NOMO-1 treated with dmso at 0.1 percent for 144 hours (cell line): ENCODE results near the gene NCOA3.

ENCODE experiments used
- DNase-seq: peaks from one replicate; lab custom pipeline; 2025; ENCODE audit not compliant: unreplicated experiment; lab: John Stamatoyannopoulos, UW

The NCOA3 gene

DNA sequence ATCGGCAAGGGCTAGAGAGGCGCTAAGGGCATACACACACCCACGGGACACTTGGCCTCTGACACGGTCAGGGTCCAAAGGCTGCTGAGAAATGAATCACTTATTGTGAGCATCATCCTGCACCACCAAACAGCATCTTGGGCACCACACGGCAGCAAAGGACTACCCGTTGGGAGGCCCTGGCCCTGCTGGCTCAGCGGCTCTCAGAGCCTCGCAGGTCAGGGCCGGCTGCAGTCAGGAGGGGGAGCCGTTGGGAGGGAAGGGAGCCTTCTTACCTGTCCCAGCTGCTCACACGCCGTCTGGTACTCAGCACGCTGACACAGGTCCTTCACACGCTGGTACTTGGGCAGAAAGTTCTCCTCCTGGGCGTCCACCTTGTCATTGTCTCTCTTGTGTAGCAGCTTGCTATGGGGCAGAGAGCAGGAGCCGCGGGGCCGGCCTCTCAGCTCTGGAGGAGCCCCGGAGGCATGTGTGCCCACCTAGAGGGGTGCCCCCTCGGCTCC is 174.6 kb downstream of the NCOA3 start:
- DNase-seq = no peak

DNA sequence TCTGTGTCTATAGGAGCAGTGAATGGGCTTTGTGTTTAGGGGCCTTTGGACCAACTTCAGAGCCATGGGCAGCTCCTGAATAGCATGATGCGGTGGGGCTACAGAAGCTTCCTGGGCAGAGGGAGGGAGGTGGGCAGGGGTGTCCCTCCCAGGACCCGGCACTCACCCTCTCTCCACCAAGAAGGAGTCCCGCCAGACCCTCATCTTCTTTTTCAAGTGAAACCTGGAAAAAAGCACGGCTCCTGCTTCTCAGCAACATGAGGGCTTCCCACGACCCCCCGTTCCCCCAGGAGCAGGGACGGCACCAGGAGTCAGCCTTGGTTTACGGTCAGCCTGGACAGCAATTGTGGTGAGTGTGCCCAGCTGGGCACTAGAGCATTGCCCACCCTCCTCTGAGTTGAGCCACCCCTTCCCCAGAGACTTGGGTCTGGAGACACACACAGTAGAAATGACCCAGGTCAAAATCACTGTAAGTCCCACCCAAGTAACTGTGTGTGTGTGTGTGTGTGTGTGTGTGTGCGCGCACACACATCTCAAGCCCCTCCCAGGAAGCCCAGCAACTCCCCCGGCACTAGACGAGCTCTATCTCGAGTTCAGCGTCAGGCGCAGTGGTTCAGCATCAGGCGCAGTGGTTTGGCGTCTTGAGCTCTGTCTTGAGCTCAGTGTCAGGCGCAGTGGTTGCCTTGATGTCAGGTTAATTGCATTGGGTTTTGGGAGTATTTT is 175.4 kb downstream of the NCOA3 start:
- no peak for DNase-seq

DNA sequence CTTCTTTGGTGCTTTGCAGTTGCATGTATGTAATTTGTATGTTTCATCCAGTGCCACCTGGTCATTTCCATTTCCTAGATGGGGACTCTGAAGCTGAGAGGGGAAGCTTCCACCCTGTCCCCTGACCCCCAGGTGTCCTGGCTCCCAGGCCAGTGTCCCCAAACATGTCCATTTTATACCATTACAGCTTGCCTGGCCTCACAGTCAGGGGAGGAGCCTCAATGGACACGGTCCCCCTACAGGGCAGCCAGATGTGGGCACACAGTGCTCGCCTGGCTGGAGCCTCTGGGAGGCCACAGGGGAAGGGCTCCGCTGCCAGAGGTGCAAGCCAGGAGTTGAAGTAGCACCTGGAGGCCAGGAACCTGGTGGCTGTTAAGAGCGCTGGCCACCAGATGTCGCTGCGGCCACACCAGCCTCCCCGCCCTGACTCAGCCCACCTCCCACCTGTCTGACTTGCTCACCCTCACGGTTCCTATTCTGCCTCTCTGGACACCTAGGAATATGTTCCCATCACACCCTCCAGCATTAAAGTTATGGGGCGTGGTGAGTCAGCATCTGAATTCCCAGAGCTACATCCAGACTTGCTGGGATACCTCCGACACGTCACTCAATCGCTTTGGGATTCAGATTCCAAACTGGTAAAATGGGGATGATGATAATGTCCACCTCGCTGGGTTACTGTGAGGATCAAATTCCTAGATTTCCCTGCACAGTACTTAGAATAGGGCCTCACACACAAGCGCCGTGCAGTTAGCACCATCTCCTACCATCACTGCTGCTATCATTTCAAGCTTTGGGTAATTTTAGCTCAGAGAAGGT is 176.2 kb downstream of the NCOA3 start:
- peak; percentile 27 for DNase-seq

- no peak for DNase-seq
Observed at GRCh38 chr20:47678536-47678935, 176.8 kb downstream of the NCOA3 start.

- DNase-seq = no peak
Observed at GRCh38 chr20:47679462-47679861, 177.8 kb downstream of the NCOA3 start.

GRCh38 chr20:47680804-47681529 is 179.3 kb downstream of the NCOA3 start:
- no peak for DNase-seq

DNA sequence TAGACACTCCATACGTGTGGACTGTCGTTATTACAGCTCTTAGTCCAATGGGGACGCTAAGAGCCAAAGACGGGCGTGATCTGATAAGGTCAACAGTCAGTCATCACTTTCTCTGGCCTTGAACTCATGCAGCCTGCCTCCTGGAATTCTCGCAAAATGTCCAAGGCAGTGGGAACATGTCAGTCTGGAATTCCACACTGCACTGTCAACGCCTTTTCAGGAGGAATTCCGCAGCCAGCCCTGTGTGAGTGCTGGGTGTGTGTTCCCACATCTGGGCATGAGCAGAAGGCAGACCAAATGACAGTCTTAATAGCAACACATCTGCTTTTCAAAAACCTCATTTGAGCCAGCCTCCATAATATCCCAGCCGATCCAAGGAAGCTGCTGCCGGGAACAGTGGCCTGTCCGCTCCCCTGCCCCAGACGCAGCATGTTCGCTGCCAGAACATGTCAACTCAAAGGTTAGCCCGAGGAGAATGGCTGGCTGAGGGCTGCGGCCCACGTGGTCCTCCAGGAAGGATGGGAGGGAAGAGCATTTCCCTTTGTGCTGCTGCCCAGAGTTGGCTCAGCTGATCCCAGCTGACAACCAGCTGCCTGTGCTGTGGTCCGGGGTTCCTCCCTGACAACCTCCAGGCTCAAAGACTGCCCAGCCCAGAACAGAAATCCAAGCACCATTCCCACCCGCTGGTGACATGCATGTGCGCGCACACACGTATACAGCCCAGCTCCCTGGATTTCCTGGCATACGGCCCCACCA is 180.5 kb downstream of the NCOA3 start:
- DNase-seq = no peak

DNA sequence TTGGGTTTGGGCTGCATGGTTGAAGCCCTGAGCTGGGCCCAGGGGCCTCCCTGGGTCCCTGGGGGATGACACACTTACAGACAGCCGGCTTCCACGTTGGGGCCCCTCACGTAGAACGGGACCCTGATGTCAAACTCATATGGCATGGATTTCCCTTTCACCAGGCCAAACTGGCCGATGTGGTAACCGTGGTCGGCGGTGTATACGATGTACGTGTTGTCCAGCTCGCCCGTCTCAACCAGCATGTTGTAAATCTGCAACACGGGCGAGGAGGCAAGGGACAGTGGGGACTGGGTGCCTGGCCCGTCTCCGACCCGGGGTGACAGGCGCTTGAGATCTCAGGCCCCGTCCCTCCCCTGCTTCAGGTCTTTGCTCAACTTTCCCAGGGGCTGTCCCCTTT is 181.2 kb downstream of the NCOA3 start:
- DNase-seq = no peak

DNA sequence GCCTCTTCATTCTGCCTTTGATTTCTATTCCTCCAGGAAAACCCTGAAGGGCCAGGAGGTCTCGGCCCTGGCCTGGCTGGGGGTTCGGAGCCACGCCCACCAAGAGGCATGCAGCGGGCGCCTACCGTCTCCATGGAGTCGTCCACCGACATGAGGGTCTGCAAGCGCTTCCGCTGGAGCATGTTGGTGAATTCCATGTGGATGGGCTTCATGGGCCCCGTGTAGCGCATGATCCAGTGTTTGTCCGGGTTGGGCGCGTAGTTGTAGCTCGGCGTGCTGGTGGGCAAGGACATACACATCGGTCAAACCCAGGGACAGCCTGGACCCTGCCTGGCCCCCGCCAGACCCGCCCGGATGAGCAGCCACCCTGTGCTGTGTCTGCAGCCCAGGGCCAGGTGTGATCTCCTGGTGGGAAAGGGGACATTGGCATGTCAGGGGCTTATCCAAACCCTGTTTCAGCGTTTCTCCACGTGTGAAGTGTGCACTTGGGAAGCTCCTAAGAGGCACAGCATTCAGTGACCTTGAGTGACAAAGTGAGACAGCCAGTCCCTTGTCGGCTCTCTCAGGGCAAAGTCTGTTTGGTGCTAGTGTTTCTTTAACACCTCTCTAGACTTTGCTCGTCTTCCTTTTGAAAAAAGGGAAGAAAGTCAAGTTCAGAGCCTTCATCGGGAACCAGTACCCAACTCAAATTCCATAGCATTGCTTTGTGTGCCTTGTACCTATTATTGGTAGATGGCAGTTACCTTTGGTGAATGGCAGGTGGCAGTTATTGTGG is 182.8 kb downstream of the NCOA3 start:
- DNase-seq = no peak

DNA sequence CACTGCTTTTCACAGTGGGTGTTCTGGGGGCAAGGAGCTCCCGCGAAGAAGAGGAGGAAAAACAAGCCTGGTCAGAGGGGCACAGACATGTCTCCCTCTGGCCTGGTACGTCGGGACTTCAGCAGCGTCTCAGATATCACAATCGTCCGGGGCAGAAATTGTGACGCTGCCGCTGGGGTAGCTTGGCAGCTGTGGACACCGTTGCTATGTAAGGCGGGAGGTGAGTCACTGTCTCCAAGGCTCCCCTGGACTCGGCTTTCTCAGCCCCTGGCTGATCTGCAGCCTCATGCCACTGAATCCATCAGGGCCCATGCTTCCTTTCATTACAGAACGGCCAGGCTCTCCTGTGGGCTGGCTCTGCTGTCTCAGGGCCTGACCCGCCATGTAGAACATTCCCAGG is 184.9 kb downstream of the NCOA3 start:
- DNase-seq = no peak

- no peak for DNase-seq
Observed at GRCh38 chr20:47687095-47687987, 185.7 kb downstream of the NCOA3 start.

- DNase-seq = no peak
Observed at GRCh38 chr20:47688385-47689381, 187.0 kb downstream of the NCOA3 start.

DNA sequence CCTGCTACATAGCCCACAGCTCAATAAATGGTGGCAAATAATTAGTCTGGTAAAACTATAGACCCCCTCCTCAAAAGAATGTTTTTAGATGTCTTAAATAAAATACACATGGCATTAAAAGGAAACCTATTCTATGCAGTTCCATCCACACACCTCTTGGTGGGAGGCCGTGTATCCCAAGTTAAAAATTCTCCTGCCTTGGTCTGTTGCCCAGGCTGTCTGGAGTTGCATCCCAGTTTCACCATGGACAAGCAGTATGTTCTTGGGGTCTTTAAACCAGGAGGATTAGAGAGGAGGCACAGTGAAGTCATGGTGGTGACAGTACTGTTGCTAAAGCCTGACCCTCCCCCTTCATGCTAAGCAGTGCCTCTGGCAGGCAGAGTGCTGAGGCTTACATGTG is 188.0 kb downstream of the NCOA3 start:
- DNase-seq = no peak

GRCh38 chr20:47691625-47692024 is 189.9 kb downstream of the NCOA3 start:
- DNase-seq = peak; percentile 17

- no peak for DNase-seq
Observed at GRCh38 chr20:47694021-47694818, 192.5 kb downstream of the NCOA3 start.

DNA sequence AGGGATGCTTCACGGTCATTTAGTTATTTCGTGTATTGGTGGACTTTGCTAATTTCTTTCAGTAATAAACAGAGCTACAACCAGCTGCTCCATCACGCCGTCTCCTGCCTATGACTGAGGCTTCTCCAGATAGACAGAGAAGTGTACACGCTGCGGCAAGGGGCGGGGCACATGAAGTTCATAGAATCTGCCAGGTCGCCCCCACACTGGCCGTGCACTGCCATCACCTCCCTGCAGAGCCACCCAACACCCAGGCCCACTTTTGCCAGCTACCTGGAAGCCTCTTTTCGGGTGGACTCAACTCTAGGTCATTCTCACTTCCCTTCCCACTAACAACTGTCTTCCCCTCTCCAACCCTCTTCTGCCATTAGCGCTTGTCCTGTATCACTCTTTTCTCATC is 195.2 kb downstream of the NCOA3 start:
- DNase-seq = no peak

DNA sequence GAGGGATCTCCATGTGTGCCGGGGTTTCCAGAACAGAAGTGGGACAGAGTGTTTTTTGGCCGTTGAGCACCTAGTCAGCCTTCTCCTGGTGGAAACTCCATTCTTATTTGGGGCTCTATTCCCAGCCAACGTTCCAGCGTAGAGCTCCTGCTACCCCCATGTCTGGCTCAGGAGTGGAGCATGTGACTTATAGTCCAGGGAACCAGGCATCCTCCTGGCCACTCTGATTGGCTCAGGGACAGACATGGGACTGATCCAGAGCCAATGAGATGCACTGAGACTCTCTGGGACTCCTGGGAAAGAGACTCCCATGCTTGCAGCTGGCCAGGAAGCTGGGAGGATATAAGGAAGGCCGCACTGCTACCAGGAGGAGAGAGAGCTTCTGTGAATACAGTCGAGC is 196.5 kb downstream of the NCOA3 start:
- DNase-seq = no peak
